HG03103 (cell line): Measurements from ENCODE around the gene GALNT13.
"Not testable (repeated sequence)": the region's sequence is repeated elsewhere in the genome, so short reads cannot be mapped to it uniquely, and the experiment has no call there.

Experiments used
- ATAC-seq: cut with Tn5 transposase; IDR thresholded peaks from one replicate; pipeline ENCODE4 v1.9.1; 2021; ENCODE audit warnings: low read depth; ENCODE audit not compliant: unreplicated experiment

Gene GALNT13

DNA sequence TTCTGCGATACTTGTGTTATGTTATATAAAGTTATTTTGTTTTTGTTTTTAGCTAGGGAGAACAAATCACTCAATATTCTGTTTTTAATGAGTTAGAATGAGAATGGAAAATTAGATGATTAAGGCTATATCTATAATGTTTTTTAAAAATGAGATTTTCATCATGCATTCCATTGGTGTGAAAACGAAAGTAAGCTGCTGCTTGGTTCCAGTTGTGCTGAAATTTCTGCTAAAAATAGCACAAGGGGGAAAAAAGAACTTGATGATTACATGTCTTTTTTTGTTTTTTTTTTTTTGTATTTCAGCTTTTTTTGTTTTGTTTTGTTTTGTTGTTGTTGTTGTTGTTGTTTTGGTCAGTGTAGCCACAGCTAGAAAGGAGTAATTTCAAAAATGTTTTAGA, 584.1 kb downstream of the GALNT13 start:
- no peak for ATAC-seq

- ATAC-seq: no peak
Measured at GRCh38 chr2:154457286-154457685, 585.6 kb downstream of the GALNT13 start.

GRCh38 chr2:154459286-154459685, 587.6 kb downstream of the GALNT13 start:
- ATAC-seq: no peak

DNA sequence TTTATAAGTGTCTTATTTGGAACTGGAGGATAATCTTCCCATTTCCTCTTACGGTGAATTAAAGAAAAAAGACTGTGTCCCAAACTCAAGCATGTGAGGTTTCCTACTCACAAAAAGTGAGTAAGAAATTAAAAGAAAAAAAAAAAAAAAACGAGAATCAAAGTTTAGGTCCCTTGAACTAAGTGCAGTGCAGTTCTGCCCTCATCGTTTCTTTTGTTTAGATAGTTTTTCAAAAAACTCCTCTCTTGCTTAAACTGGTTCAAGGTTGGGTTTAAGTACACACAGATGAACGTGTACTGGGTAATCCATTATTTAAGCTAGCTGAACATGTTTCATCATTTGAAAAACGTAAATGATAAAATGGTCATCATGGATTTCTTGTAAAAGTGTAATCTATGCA, 590.9 kb downstream of the GALNT13 start:
- ATAC-seq: no peak

GRCh38 chr2:154466226-154466625, 594.5 kb downstream of the GALNT13 start:
- ATAC-seq: no peak

- no peak for ATAC-seq
Measured at GRCh38 chr2:154470376-154470775, 598.7 kb downstream of the GALNT13 start.

- ATAC-seq: not testable (repeated sequence)
Measured at GRCh38 chr2:154471492-154471891, 599.8 kb downstream of the GALNT13 start.

GRCh38 chr2:154477319-154477718, 605.6 kb downstream of the GALNT13 start:
- no peak for ATAC-seq

GRCh38 chr2:154480521-154480920, 608.8 kb downstream of the GALNT13 start:
- ATAC-seq: no peak

- ATAC-seq: no peak
Measured at GRCh38 chr2:154481336-154481735, 609.6 kb downstream of the GALNT13 start.

DNA sequence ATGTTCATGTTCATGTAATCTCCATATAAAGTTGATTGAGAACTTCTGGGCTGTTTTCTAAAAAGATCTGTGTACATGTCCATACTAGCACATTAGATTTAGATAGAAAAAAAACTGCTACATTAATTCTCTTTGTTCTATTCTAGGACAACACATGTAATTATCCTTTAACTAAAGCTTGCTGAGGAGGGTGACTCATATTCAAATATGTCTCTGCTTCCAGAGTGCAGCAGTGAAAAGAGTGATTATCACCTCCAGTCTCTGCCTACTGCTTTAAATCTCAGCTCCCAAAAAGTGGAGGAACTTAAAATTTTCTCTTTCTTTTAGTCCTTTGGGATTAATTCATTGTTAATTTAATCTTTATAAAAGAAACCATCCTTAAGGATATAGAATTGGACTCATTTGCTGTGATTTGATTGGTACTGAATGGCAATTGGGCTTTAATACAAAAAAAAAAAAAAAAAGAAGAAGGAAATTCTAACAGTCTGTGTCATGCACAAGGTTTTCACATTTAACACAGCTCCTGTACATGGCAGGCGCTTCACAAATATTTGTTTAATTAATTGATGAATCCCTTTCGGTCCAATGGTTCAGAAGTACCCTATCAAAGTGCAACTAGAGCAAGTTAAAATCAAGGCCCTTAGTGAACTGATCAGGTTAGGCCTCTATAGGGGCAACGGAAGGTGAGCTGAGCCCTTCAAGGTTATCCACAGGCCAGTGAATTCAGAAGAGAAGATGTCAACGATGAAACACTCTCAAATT, 612.8 kb downstream of the GALNT13 start:
- ATAC-seq: no peak

DNA sequence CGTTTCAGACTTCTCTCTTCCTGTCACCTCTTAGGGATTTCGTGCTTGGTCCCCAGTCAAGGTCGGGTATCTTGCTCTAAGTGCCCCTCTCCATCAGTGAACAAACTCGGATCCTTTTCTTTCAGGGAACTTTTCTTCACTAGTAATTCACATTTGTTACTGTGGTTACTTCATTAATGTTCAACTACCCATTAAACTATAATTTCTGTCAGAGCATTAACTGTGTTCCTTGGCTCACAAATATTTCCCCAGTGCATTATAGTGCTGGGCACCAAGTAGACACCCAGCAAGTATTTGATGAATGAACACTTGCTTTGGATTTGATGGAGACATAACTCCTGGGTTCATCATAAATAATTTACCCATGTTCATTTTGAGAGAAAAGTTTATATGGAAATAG, 617.1 kb downstream of the GALNT13 start:
- no peak for ATAC-seq

DNA sequence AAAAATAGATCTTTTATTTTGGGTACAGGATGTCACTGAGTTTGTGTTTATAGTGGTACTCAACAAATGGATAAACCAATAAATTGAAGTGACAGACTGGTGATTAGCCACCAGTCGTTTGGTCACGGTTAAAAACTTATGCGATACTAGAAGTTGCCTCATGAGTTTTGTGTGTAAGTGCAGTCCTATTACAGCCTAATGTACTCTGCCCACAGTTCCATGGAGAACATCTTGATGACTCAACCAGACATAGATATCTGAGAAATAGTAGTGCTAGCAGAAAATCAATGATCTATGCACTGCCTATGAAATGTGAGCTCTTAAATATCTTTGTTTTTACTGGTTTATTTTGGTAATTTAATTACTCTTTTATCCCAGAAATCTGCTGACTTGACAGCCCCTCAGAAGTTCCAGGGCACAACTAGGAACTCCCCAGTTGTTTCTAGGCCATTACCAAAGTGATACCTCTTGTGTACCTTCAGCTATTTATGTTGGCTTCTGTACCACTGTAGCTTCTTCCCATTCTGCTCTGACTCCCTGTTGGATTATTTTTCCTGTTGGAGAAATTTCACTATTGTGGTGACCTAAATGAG, 617.6 kb downstream of the GALNT13 start:
- no peak for ATAC-seq

DNA sequence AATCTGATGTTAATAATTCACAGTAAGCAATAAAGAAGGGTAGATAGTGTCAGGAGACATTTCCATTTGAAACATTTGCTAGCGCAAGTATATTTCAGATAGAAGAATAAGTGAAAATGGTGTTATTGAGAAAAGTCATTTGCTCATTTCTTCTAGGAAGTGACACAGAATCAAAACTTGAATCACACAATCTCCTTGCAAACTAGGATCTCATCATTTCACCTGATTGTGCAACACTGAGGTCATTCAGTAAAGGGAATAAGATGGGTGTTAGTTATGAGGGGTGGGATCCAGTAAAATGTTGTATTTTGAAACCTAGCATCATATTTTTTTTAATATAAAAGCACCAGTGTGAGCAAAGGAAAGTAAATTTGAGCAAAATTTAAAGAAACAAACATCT, 618.8 kb downstream of the GALNT13 start:
- ATAC-seq: no peak

DNA sequence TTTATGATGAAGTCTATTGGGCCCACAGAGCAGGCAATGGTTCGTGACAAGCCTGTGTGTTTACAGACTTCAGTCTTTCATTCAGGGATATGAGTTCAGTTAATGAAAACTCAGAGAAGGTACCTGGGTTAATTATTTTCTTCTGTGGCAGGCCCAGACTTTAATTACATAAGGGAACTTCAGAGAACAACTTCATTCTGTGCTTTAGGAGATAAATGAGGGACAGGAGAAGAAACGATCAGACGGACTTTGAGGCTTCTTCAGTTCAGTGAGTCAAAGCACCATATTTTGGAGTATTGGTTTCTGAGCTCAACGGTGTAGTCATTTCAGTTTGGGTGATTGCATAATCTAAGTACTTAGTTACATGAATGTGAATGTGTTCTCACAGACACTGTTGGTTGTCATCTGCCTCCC, 623.7 kb downstream of the GALNT13 start:
- ATAC-seq: no peak

- ATAC-seq: no peak
Measured at GRCh38 chr2:154497019-154497418, 625.3 kb downstream of the GALNT13 start.
